Stomach (tissue), 4 donors: ENCODE results near the gene NRCAM.

Source experiments
- CTCF ChIP-seq, 7 experiments: fragments of 450-650 bp in 4 of 7; fragments of 200-600 bp in 3 of 7; sonication (generic) in 3 of 7; IDR thresholded peaks; one replicate each; pipeline ENCODE4 v1.5.1; 2016 to 2019; ENCODE audit warnings: antibody characterized with exemption in 7 of 7, control low read depth in 2 of 7, mild to moderate bottlenecking in 1 of 7
- EP300 ChIP-seq: sonication (generic); formaldehyde crosslinking; IDR thresholded peaks from one replicate; pipeline ENCODE4 v1.6.1; 2017; ENCODE audit warnings: antibody characterized with exemption
- POLR2A ChIP-seq, 4 donors: fragments of 450-650 bp; IDR thresholded peaks; one replicate each; pipeline ENCODE4 v1.6.1; 2016; ENCODE audit warnings: antibody characterized with exemption in 4 of 4, control low read depth in 2 of 4, mild to moderate bottlenecking in 1 of 4, moderate library complexity in 1 of 4
- POLR2AphosphoS5 ChIP-seq, 3 donors: sonication (generic); formaldehyde crosslinking; IDR thresholded peaks; one replicate each; pipeline ENCODE4 v1.6.1; 2016; ENCODE audit warnings: antibody characterized with exemption in 3 of 3

GRCh38 chr7:108488768-108489538, 32.7 kb upstream of the NRCAM start:
- no peak for TF ChIP-seq POLR2A (IDR thresholded peaks at IDR 0.05)
- TF ChIP-seq EP300, result no peak
- TF ChIP-seq CTCF (IDR thresholded peaks at IDR 0.05), result no peak
- no peak for TF ChIP-seq POLR2AphosphoS5 (IDR thresholded peaks at IDR 0.05)
